ENCODE data around the gene FAM118A. TPM values are rescaled to one million over a fixed set of nuclear protein-coding genes. Genes with fewer than 3 reads are reported as not detected.

The FAM118A gene
- total and polyA plus RNA-seq, 9 of the 15 experiments (the other 6 are each of a cell fraction or from before 2014, with no cell fraction given): 17.0 to 223 (median 59.4) TPM

- TF ChIP-seq MGA (IDR thresholded peaks at IDR 0.05) (peak; percentile 56; the same call in 1 of the 2 replicates), NBN (IDR thresholded peaks at IDR 0.05; ENCODE audit: low read depth) (0 out of 2 replicates have a peak, but pooled peaks have one; percentile 23), ARID3A (IDR thresholded peaks at IDR 0.05; ENCODE audit: borderline replicate concordance, low read depth, low read length) (no peak), TARDBP (IDR thresholded peaks at IDR 0.05) (no peak), SOX6 (IDR thresholded peaks at IDR 0.05) (peak; percentile 83), TEAD2 (tag; IDR thresholded peaks at IDR 0.05) (no peak), ZNF444 (CRISPR knock-in tag; IDR thresholded peaks at IDR 0.05) (no peak), ZBTB12 (CRISPR knock-in tag; IDR thresholded peaks at IDR 0.05) (no peak), ELK1 (CRISPR knock-in tag; IDR thresholded peaks at IDR 0.05) (no peak), GATA2 (CRISPR knock-in tag; IDR thresholded peaks at IDR 0.05) (peak; percentile 78), SIN3B (IDR thresholded peaks at IDR 0.05; ENCODE audit: low read depth) (no peak)
Observed at GRCh38 chr22:45314054-45314721, 4.5 kb downstream of the FAM118A start (continued).

Data from K562 (cell line).